ENCODE data around the gene MYPOP. TPM values are rescaled to one million over a fixed set of nuclear protein-coding genes. Genes with fewer than 3 reads are reported as not detected.

Gene MYPOP
- total RNA-seq, 1 experiment from 2014 or later: 9.0 TPM

DNA sequence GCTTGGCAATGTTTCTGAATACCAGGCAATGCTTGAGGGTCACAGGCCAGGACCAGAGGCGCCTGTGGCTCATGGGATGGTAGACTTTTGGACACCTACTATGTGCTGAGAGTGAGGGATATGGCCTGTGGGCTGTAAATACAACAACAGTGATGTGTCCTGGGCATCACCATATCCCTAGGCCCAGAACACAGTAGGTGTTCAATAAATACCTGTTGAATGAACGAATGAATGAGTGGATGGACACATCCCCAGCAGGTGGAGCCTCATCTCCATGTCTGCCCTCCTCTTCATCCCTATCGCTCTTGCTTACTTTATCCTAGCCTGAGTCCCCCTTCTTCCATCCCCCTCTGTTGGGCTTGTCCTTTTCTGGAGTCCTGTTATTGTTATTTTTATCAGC, 28.6 kb upstream of the MYPOP start:
- Histone ChIP-seq H3K79me2 (ENCODE audit: insufficient read depth, low read length) (no peaks in the 10 kb centered on the region), H2BK12ac (ENCODE audit: insufficient read length, low read depth, low read length) (no peak overlapping the region), H4K20me1 (ENCODE audit: control insufficient read depth, insufficient read depth, insufficient read length) (no peaks in the 10 kb centered on the region), H4K5ac (ENCODE audit: insufficient read length, low read depth, low read length) (no peak overlapping the region), H4K8ac (replicated peaks; ENCODE audit: insufficient read length, low read depth, low read length) (no peak overlapping the region), H3K56ac (ENCODE audit: insufficient read length, low read depth, low read length) (no peak overlapping the region), H2BK120ac (ENCODE audit: low read depth, low read length, poor library complexity, severe bottlenecking) (no peak overlapping the region), H3K27ac (ENCODE audit: insufficient read length, low read depth, low read length) (no peak overlapping the region), H2BK20ac (ENCODE audit: low read depth, low read length, poor library complexity, severe bottlenecking) (no peak overlapping the region), H3K18ac (ENCODE audit: insufficient read length, low read depth, low read length) (no peak overlapping the region), H3K23me2 (ENCODE audit: insufficient read length, low read depth, low read length, poor library complexity, severe bottlenecking) (peaks cover 4% of the 10 kb centered on the region), H2BK15ac (ENCODE audit: low read depth, low read length) (no peak overlapping the region), H3K9ac (ENCODE audit: extremely low read depth, insufficient read length, low read length) (no peak overlapping the region), H2BK5ac (ENCODE audit: insufficient read length, low read length) (no peak overlapping the region), H3K4ac (ENCODE audit: low read depth, low read length) (no peak overlapping the region), H3T11ph (ENCODE audit: low read length) (no peak overlapping the region), H3K4me1 (ENCODE audit: insufficient read depth, low read length) (0 out of 2 replicates have a peak, but pooled peaks cover 3% of the 10 kb centered on the region), H2AFZ (ENCODE audit: low read length) (no peak overlapping the region), H2AK5ac (ENCODE audit: insufficient read length, low read length) (no peak overlapping the region), H3K14ac (ENCODE audit: insufficient read depth, low read length) (no peak overlapping the region), H3K4me2 (ENCODE audit: insufficient read depth, insufficient read length, low read length) (no peak overlapping the region), H3K23ac (ENCODE audit: insufficient read length, low read depth, low read length) (no peak overlapping the region), H4K91ac (ENCODE audit: insufficient read length, low read depth, low read length) (no peak overlapping the region), H3K9me3 (ENCODE audit: control insufficient read depth, low read depth, low read length) (no peaks in the 10 kb centered on the region), H3K79me1 (ENCODE audit: insufficient read depth, low read depth, low read length, poor library complexity, severe bottlenecking) (no peaks in the 10 kb centered on the region), H3K27me3 (ENCODE audit: insufficient read depth, low read length) (no peaks in the 10 kb centered on the region; the same call in 1 of the 2 replicates)
- H3K4me3 Mint-ChIP-seq: no peak overlapping the region
- no peaks in the 10 kb centered on the region for H3K36me3 Mint-ChIP-seq (ENCODE audit: insufficient read depth in 1 of 3, low read depth in 3 of 3)
- DNase-seq: no peak
- no peak overlapping the region for H3K27ac Mint-ChIP-seq
- H3K9me3 Mint-ChIP-seq: no peaks in the 10 kb centered on the region; a peak in 2 of 5 replicates
- TF ChIP-seq, protein P1, sequence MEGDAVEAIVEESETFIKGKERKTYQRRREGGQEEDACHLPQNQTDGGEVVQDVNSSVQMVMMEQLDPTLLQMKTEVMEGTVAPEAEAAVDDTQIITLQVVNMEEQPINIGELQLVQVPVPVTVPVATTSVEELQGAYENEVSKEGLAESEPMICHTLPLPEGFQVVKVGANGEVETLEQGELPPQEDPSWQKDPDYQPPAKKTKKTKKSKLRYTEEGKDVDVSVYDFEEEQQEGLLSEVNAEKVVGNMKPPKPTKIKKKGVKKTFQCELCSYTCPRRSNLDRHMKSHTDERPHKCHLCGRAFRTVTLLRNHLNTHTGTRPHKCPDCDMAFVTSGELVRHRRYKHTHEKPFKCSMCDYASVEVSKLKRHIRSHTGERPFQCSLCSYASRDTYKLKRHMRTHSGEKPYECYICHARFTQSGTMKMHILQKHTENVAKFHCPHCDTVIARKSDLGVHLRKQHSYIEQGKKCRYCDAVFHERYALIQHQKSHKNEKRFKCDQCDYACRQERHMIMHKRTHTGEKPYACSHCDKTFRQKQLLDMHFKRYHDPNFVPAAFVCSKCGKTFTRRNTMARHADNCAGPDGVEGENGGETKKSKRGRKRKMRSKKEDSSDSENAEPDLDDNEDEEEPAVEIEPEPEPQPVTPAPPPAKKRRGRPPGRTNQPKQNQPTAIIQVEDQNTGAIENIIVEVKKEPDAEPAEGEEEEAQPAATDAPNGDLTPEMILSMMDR (conservative IDR thresholded peaks at IDR 0.05): peak; percentile 24; the same call in 1 of the 3 replicates
- H3K27me3 Mint-ChIP-seq (ENCODE audit: low read depth): peaks cover 72% of the 10 kb centered on the region
- no CpG with 5 or more reads among the region's 3 CpGs for WGBS (ENCODE audit: extremely low coverage, insufficient read length, low lambda C conversion rate)
- peaks cover 6 to 33% of the 10 kb centered on the region in 2 experiments for H3K4me1 Mint-ChIP-seq
